Measurements from ENCODE around the gene SCEL.
A peak's percentile ranks its signal among the peaks of the same experiment; 100 is the strongest.
"Not testable (repeated sequence)": the region's sequence is repeated elsewhere in the genome, so short reads cannot be mapped to it uniquely, and the experiment has no call there.

Gene SCEL, protein sequence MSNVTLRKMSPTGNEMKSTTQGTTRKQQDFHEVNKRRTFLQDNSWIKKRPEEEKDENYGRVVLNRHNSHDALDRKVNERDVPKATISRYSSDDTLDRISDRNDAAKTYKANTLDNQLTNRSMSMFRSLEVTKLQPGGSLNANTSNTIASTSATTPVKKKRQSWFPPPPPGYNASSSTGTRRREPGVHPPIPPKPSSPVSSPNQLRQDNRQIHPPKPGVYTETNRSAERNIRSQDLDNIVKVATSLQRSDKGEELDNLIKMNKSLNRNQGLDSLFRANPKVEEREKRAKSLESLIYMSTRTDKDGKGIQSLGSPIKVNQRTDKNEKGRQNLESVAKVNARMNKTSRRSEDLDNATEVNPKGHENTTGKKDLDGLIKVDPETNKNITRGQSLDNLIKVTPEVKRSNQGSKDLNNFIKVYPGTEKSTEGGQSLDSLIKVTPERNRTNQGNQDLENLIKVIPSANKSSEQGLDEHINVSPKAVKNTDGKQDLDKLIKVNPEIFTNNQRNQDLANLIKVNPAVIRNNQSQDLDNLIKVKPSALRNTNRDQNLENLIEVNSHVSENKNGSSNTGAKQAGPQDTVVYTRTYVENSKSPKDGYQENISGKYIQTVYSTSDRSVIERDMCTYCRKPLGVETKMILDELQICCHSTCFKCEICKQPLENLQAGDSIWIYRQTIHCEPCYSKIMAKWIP

DNA sequence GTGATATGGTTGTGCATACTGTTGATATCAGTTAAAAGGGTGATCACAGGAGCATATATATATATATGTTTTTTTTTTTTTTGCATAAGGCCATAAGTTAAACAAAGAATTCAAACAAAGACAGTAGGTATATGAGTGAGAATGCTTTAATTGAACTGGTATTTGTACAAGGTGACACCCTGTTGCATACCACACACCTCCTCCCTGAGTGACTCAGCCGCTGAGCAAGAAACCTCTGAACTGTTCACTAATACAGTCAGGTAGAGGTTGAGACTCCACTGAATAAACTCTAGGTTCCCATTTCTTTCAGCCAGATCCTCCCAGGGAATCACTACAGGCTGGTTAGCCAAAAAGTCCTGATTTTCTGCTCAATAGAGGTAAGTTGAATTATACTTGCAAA is at the start of gene SCEL:
Gene SCEL (plus strand): TSS at position 259 of the 400 bp plus-strand sequence. CDS start 20,170 bp downstream, outside the sequence.
- DNase-seq: no peak

- DNase-seq: no peak
These were observed 45.8 kb upstream of the SCEL start for GRCh38 chr13:77489566-77490337.

DNA sequence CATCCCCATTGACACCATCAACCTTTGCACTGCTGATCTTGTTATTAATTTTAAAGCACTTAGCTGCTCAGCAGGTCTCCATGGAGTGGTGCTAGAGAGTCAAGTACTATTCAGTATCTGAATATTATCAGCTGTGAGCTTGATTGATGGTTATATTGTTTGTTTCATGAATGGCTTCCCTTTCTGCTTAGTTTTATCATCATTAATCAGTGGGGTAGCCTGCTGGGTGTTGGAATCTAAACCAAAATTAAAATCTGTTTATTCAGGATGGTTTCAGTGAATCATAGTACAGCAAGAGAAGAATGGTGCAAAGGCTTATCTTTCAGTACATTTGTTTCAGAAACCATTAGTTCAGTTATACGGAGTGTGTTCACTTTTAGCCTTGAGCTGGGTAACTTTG is 42.5 kb upstream of the SCEL start:
- DNase-seq: peak in 2 of 14 donors; percentile 7 to 13

GRCh38 chr13:77494226-77494625 is 41.3 kb upstream of the SCEL start:
- DNase-seq: no peak

- DNase-seq: no peak
These were observed 38.2 kb upstream of the SCEL start for GRCh38 chr13:77497350-77497749.

GRCh38 chr13:77497835-77498234 is 37.7 kb upstream of the SCEL start:
- no peak for DNase-seq

DNA sequence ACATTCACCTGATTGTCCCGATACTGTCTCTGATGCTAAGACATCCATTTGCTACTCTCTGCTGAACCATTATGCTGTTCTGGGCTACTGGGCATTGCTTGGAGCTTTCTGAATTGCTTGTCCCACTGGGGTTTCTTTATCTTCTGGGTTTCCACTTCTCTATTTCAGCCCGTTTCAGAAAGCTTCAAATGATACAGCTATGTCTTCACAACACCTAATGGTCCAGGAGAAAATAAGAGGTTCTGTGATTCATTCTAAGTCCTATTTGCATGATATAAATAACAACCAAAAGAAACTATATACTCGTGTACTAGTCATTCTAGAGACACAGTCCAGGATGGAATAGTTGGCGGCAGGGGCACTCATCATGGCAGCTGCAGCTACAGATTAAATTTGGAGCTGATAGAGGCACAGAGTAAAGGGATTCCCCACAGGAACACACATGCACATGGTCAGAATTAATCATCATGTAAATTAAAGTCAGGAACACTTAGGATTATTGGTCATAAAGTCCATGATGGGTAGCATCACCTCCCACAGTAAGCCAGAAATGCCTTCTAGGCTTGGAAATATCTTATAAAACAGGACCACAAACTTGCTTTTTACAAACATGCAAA is 33.3 kb upstream of the SCEL start:
- DNase-seq: no peak

DNA sequence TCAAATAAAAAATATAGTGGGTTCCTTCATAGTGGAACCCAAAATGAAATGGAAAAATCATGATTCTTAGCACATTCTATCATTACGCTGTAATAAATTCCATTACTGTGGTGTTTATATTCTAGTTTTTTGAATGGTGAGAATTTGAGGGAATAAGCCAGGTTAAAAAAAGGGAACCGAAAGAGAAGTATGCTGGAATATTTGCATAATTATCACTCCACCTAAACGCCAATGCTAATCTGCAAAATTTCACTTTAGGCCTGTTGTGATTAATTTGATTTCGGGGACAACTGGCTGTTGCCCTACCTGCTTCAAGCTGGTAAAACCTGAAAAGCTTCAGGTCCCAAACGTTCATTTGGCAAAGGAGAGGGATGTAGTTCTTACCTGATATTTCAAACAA is 32.1 kb upstream of the SCEL start:
- no peak for DNase-seq

- no peak for DNase-seq
These were observed 28.6 kb upstream of the SCEL start for GRCh38 chr13:77506874-77507273.

- no peak for DNase-seq
These were observed 27.4 kb upstream of the SCEL start for GRCh38 chr13:77507931-77508776.

GRCh38 chr13:77508959-77509620 is 26.4 kb upstream of the SCEL start:
- DNase-seq: no peak

- no peak for DNase-seq
These were observed 25.4 kb upstream of the SCEL start for GRCh38 chr13:77510156-77510555.

- no peak for DNase-seq
These were observed 24.0 kb upstream of the SCEL start for GRCh38 chr13:77511552-77511951.

DNA sequence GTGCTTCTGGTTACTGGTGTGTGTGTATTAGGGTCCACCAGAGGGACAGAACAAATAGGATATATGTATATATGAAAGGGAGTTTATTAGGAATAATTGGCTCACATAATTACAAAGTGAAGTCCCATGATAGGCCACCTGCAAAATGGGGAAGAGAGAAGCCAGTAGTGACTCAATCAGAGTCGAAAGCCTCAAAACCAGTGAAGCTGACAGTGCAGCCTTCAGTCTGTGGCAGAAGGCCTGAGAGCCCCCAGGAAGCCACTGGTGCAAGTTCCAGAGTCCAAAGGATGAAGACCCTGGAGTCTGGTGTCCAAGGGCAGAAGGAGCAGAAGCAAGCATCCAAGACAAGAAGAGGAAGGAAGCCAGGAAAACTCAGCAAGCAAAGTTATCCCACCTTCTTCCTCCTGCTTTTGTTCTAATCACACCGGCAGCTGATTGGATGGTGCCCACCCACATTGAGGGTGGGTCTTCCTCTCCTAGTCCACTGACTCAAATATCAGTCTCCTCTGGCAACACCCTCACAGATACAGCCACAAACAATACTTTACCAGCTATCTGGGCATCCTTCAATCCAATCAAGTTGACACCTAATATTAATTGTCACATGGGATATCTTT is 21.7 kb upstream of the SCEL start:
- DNase-seq: no peak

GRCh38 chr13:77514336-77514726 is 21.2 kb upstream of the SCEL start:
- no peak for DNase-seq

DNA sequence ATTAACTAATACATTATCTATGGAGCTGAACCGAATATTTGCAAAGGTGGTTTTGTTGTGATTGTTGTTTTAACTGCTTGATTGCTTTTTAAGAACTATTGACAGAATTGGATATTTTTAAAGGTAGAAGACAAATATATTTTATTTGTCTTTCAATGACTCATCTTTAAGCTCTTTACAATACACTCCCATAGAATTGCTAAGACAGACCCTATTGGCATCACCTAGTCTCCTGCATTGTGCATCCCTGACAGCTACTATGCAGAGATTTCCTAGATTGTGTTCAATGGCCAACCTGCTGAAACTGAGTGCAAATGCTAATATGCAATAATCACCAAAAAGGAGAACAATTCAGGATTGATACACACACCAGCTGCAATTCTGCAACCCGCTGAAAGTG is 19.7 kb upstream of the SCEL start:
- no peak for DNase-seq

DNA sequence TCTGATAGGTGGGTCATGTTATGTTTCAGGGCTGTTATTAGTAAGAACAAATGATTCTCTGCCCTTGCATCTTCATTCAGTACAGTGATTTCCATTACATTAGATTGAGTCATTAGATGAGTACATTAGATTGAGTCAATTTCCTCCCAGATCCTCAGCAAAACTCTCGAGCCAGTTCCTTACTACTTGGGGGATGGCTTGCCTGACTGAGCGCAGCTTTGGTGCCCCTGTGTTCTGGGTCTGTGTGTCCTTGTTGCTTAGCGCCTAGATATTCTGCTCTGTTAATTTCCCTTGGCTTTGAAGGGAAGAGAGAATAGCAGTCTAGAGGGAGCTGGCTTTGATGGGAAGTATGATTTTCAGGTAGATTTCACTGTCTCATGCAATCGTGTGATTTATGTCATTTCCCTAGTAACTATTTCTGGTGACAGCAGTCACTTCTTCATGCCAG is 19.1 kb upstream of the SCEL start:
- DNase-seq: no peak

DNA sequence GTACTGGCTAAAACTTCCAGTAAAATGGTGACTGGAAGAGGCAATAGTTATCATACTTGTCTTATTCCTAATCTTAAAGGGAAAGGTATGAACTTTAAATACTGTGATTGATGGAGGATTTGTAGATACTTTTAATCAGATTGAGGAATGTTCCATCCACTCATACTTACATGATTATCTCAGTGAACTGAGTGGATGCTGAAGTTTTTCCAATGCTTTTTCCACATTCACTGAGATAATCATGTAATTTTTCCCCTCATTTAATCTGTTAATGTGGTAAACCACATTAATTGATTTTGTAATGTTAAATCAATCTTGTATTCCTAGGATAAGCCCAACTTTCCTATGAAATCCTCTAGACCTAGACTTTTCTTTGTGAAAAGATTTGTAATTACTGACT is 17.2 kb upstream of the SCEL start:
- DNase-seq: no peak

- DNase-seq: not testable (repeated sequence)
These were observed 16.1 kb upstream of the SCEL start for GRCh38 chr13:77519396-77519795.

GRCh38 chr13:77519808-77520207 is 15.7 kb upstream of the SCEL start:
- no peak for DNase-seq

- no peak for DNase-seq
These were observed 14.3 kb upstream of the SCEL start for GRCh38 chr13:77521194-77521593.

Measured in C1 segment of cervical spinal cord (tissue), 14 donors.